HEK293T (cell line): ENCODE measurements around the gene PXDC1.

Source experiments
- ARNT ChIP-seq: fragments of 450-650 bp; IDR thresholded peaks from 2 replicates; pipeline ENCODE4 v1.6.1; 2017; ENCODE audit warnings: mild to moderate bottlenecking
- BHLHE40 ChIP-seq: fragments of 450-650 bp; IDR thresholded peaks from 2 replicates; pipeline ENCODE4 v1.6.1; 2016; ENCODE audit warnings: mild to moderate bottlenecking, moderate library complexity, borderline replicate concordance
- ELF4 ChIP-seq: fragments of 450-650 bp; IDR thresholded peaks from 2 replicates; pipeline ENCODE4 v1.6.1; 2017; ENCODE audit warnings: antibody characterized with exemption
- FOXA1 ChIP-seq: fragments of 450-650 bp; IDR thresholded peaks from 2 replicates; pipeline ENCODE4 v1.6.1; 2016; ENCODE audit warnings: mild to moderate bottlenecking
- HDGF ChIP-seq: fragments of 450-650 bp; IDR thresholded peaks from 2 replicates; pipeline ENCODE4 v1.6.1; 2017; ENCODE audit warnings: antibody characterized with exemption, borderline replicate concordance
- L3MBTL2 ChIP-seq: fragments of 450-650 bp; conservative IDR thresholded peaks from 2 replicates; pipeline ENCODE4 v1.6.1; 2016; ENCODE audit warnings: mild to moderate bottlenecking
- LEF1 ChIP-seq: fragments of 450-650 bp; IDR thresholded peaks from 2 replicates; pipeline ENCODE4 v1.6.1; 2017; ENCODE audit warnings: mild to moderate bottlenecking, borderline replicate concordance
- NFRKB ChIP-seq: fragments of 450-650 bp; IDR thresholded peaks from 2 replicates; pipeline ENCODE4 v1.6.1; 2016; ENCODE audit warnings: mild to moderate bottlenecking, moderate library complexity
- SP1 ChIP-seq: fragments of 450-650 bp; IDR thresholded peaks from 2 replicates; pipeline ENCODE4 v1.6.1; 2017
- TARDBP ChIP-seq: fragments of 450-650 bp; IDR thresholded peaks from 2 replicates; pipeline ENCODE4 v1.6.1; 2016

DNA sequence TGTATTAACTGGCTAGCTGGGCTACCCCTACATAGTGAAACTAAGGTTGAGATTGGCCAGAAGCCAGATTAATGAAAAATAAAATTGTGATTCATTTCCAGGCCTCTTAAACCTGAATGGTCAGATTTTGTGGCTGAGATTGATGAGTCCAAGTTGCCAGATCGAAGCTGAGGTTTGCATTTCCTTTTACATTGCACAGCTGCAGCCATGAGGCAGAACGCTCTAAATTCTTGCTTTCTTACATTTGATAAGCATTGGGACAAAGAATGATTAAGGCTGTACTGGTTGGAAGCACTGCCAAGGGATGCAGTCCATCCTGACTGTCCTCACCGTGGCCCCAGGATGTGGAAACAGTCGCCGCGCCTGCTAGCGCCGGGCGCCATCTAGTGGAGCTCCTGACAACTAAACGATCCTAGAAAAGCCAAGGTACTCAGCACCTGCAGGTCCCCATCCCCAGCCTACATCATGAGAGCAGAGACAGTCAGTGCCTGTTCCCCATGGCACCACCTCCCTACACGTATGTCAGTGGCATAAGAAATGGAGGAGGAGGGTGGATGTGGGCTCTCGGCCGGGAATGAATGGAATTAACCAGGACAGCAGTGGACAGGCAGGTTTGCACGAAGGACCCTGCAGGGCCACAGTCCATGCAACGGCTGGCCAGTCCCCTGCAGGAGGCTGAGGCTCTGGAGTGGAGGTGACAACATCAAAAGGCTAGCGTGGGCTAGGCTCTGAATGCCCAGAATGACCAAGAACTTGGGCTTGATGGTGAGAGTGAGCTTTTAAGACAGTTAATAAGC is 19.0 kb downstream of the PXDC1 start:
- TF ChIP-seq BHLHE40 = no peak
- no peak for TF ChIP-seq ELF4
- TF ChIP-seq NFRKB = no peak
- TF ChIP-seq ARNT = no peak
- no peak for TF ChIP-seq FOXA1
- no peak for TF ChIP-seq TARDBP
- TF ChIP-seq SP1 = no peak
- TF ChIP-seq HDGF = no peak
- no peak for TF ChIP-seq L3MBTL2
- no peak for TF ChIP-seq LEF1
